Pulmonary artery endothelial cell (primary cell): Measurements from ENCODE around the gene AKT1S1. TPM values are rescaled to one million over a fixed set of nuclear protein-coding genes. Genes with fewer than 3 reads are reported as not detected.
A peak's percentile ranks its signal among the peaks of the same experiment; 100 is the strongest.
"Not testable (repeated sequence)": the region's sequence is repeated elsewhere in the genome, so short reads cannot be mapped to it uniquely, and the experiment has no call there.

Experiments
- DNase-seq: peaks from one replicate; pipeline ENCODE4 v3.0.0-alpha.2; 2011; ENCODE audit warnings: low read depth, low spot score
- total RNA-seq: library from RNA; depleted of rRNA; stranded (reverse); fragments of >200 nt; gene quantifications from 2 replicates; pipeline ENCODE4 v1.2.3, GENCODE V29; 2014

Gene AKT1S1
- total RNA-seq: 7.6 and 11.2 TPM in 2 replicates

GRCh38 chr19:49877020-49877878 is at the start of gene AKT1S1, which contains the start of gene TBC1D17:
Gene AKT1S1 (minus strand): TSS chr19:49877355. CDS start chr19:49873295, 4,060 bp downstream.
Gene TBC1D17 (plus strand): TSS chr19:49877702. CDS start chr19:49877724, 22 bp downstream.
- peak; percentile 99 for DNase-seq

- DNase-seq: no peak
These were observed 49.4 kb upstream of the AKT1S1 start for GRCh38 chr19:49926515-49926914.

GRCh38 chr19:49925486-49925885 is 48.3 kb upstream of the AKT1S1 start:
- DNase-seq: no peak

- not testable (repeated sequence) for DNase-seq
These were observed 47.7 kb upstream of the AKT1S1 start for GRCh38 chr19:49924881-49925210.

- DNase-seq: no peak
These were observed 47.1 kb upstream of the AKT1S1 start for GRCh38 chr19:49924004-49924880.

- no peak for DNase-seq
These were observed 46.2 kb upstream of the AKT1S1 start for GRCh38 chr19:49923055-49924003.

GRCh38 chr19:49921871-49922795 is 45.0 kb upstream of the AKT1S1 start:
- DNase-seq: no peak

GRCh38 chr19:49920624-49921363 is 43.6 kb upstream of the AKT1S1 start:
- DNase-seq: no peak

GRCh38 chr19:49918089-49918488 is 40.9 kb upstream of the AKT1S1 start:
- DNase-seq: no peak

- DNase-seq: no peak
These were observed 39.9 kb upstream of the AKT1S1 start for GRCh38 chr19:49916839-49917733.

GRCh38 chr19:49915271-49915670 is 38.1 kb upstream of the AKT1S1 start:
- no peak for DNase-seq

- no peak for DNase-seq
These were observed 36.6 kb upstream of the AKT1S1 start for GRCh38 chr19:49913720-49914119.

GRCh38 chr19:49912965-49913685 is 36.0 kb upstream of the AKT1S1 start:
- no peak for DNase-seq

- DNase-seq: no peak
These were observed 34.4 kb upstream of the AKT1S1 start for GRCh38 chr19:49911381-49912145.

- DNase-seq: no peak
These were observed 33.0 kb upstream of the AKT1S1 start for GRCh38 chr19:49910179-49910578.

- no peak for DNase-seq
These were observed 31.6 kb upstream of the AKT1S1 start for GRCh38 chr19:49908480-49909420.
